A549 treated with Hydrocortisone at 1 μM for 4 hours (cell line): ENCODE data around the gene SELP. TPM values are rescaled to one million over a fixed set of nuclear protein-coding genes. Genes with fewer than 3 reads are reported as not detected.

Source experiments
- total RNA-seq: library from RNA; stranded (reverse); fragments of 200-300 nt; extraction: Qiagen RNA extraction; gene quantifications from 5 replicates; pipeline ENCODE4 v1.2.3, GENCODE V29; 2022

The SELP gene
- not detected in 5 replicates for total RNA-seq

GRCh38 chr1:169630006-169630405 is at the start of gene SELP:
Gene SELP, minus strand, starts transcription at chr1:169630124. Its CDS starts 50 bp downstream, at chr1:169630074.

DNA sequence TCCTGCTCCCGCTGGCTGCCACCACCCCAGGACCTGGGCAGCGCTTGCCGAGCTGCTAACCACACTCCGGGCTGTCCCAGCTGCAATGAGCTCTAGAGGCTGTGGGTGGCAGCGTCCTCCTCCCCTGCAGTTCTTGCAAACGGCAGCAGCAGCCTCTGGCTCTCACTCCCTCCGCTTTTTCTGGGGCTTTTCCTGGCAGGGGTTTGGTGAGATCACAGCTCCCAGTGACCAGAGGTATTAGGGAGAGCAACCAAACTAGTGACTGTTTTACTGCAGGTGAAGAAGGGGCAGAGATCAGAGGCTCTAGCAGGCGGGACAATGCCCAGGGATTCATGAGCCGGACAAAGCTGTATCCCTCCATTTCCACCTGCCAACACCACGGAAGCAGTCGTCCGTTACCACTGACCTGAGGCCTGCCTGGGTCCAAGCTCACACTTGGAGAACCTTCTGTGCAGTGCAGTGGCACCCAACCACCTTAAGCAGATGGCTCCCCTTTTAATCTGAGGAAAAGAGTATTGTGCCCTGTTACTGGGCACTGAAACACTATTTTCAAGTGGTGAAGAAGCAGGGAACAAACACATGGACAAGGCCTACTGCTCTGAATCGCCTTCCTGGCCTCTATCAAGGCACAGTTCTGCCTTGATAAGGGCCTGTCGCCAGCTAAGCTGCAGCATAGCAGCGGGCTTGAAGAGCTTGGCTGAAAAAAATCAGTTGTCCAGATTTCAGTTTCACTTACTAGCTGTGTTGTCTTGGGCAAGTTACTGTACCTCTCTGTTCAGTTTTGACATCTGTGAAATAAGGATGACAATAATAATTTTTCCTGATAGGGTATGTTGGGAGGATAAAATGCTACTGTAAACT is 43.3 kb downstream of the SELP start, which contains the start of gene F5:
TSS of gene F5 (minus strand) at position 87 of the 861 bp plus-strand sequence. CDS start 95 bp downstream, outside the sequence.

Other genes with a start within 250 kb of the SELP start
- 0.06 to 0.22 TPM (median 0.13 TPM) in 4 of 5 replicates, not detected in the other for gene CCDC181, start 202.7 kb downstream of the SELP start, total RNA-seq
- 21.2 to 31.6 TPM (median 26.1 TPM) in 5 replicates for gene SLC19A2, start 144.2 kb downstream of the SELP start, total RNA-seq
- 0.06 to 0.23 TPM (median 0.14 TPM) in 5 replicates for gene F5, start 43.6 kb downstream of the SELP start, total RNA-seq
- gene SELL, start 81.5 kb upstream of the SELP start, total RNA-seq, result 0.20 to 0.40 TPM (median 0.25 TPM) in 5 replicates
- not detected in 5 replicates for gene SELE, start 104.0 kb upstream of the SELP start, total RNA-seq
- 4.6 to 7.1 TPM (median 5.7 TPM) in 5 replicates for gene METTL18, start 164.8 kb upstream of the SELP start, total RNA-seq